ENCODE measurements around the gene CCDC159. TPM values are rescaled to one million over a fixed set of nuclear protein-coding genes. Genes with fewer than 3 reads are reported as not detected.

The CCDC159 gene
- polyA plus RNA-seq (2011; rRNA removed): 16.3 and 21.4 TPM in 2 replicates
- 5.5 and 7.2 TPM in 2 replicates for polyA minus RNA-seq (2011; rRNA and poly(A)+ RNA removed)

- peaks cover 2% of the 10 kb centered on the region; the same call in 1 of the 2 replicates for H3K36me3 ChIP-seq (ENCODE audit: control insufficient read depth, insufficient read depth, low read length)
- peak within 1 kb of the TSS; percentile 69 for H3K4me3 ChIP-seq (ENCODE audit: low read depth, low read length)
- H3K27me3 ChIP-seq (ENCODE audit: control insufficient read depth, insufficient read depth, low read length): no peaks in the 10 kb centered on the region
- ChIA-PET CTCF (interaction anchor here (0.6 to 1.5 kb wide), 7 partner anchors 35 to 137 kb away, joined by 3 to 11 read pairs (median 4); partner anchors contain the start of gene ODAD3), POLR2A (interaction anchor here (0.5 to 0.6 kb wide), 4 partner anchors 53 to 1745 kb away, joined by 4 to 12 read pairs (median 8); partner anchors contain the start of gene CNN1)
- DNase-seq (ENCODE audit: low read depth): peak; percentile 96
- no peak; the same call in 1 of the 2 replicates for TF ChIP-seq CTCF (IDR thresholded peaks at IDR 0.05; ENCODE audit: insufficient read depth, low read depth, low read length)
These were observed at the start of gene CCDC159, which contains the start of gene TMEM205 for GRCh38 chr19:11346104-11346940. CCDC159 (plus strand) TSS chr19:11346519; CDS start chr19:11346607, 88 bp downstream. TMEM205 (minus strand) TSS chr19:11346268; CDS start chr19:11345619, 649 bp downstream.

- Histone ChIP-seq H3K27me3 (ENCODE audit: control insufficient read depth, insufficient read depth, low read length) (peaks cover 12% of the 10 kb centered on the region), H3K4me3 (ENCODE audit: low read depth, low read length) (no peak overlapping the region), H3K36me3 (ENCODE audit: control insufficient read depth, insufficient read depth, low read length) (no peaks in the 10 kb centered on the region)
- TF ChIP-seq CTCF (IDR thresholded peaks at IDR 0.05; ENCODE audit: insufficient read depth, low read depth, low read length): no peak
- ChIA-PET CTCF (interaction anchor here (1.3 kb wide), 1 partner anchor 81 kb away, joined by 4 read pairs; no protein-coding TSS in a partner anchor), POLR2A (no interaction called here)
- no peak for DNase-seq (ENCODE audit: low read depth)
These were observed 46.1 kb upstream of the CCDC159 start for GRCh38 chr19:11299946-11300810.

- TF ChIP-seq CTCF (IDR thresholded peaks at IDR 0.05; ENCODE audit: insufficient read depth, low read depth, low read length): no peak
- H3K36me3 ChIP-seq (ENCODE audit: control insufficient read depth, insufficient read depth, low read length): no peaks in the 10 kb centered on the region
- peaks cover 12% of the 10 kb centered on the region for H3K27me3 ChIP-seq (ENCODE audit: control insufficient read depth, insufficient read depth, low read length)
- ChIA-PET CTCF (interaction anchor here (0.6 kb wide), 1 partner anchor 46 kb away, joined by 3 read pairs; the partner anchor contains the start of genes CCDC159 and TMEM205), POLR2A (no interaction called here)
- no peak for DNase-seq (ENCODE audit: low read depth)
- no peak overlapping the region for H3K4me3 ChIP-seq (ENCODE audit: low read depth, low read length)
These were observed 45.6 kb upstream of the CCDC159 start for GRCh38 chr19:11300811-11301120.

GRCh38 chr19:11304936-11305335, 41.4 kb upstream of the CCDC159 start:
- peaks cover 11% of the 10 kb centered on the region for H3K27me3 ChIP-seq (ENCODE audit: control insufficient read depth, insufficient read depth, low read length)
- CTCF ChIA-PET: interaction anchor here (1.0 kb wide), 1 partner anchor 9 kb away, joined by 3 read pairs; the partner anchor contains the start of gene TSPAN16
- POLR2A ChIA-PET: no interaction called here
- TF ChIP-seq CTCF (IDR thresholded peaks at IDR 0.05; ENCODE audit: insufficient read depth, low read depth, low read length): no peak
- no peaks in the 10 kb centered on the region for H3K36me3 ChIP-seq (ENCODE audit: control insufficient read depth, insufficient read depth, low read length)
- H3K4me3 ChIP-seq (ENCODE audit: low read depth, low read length): no peak overlapping the region
- DNase-seq (ENCODE audit: low read depth): no peak
